C1 segment of cervical spinal cord (tissue), 14 donors: ENCODE results near the gene CHIA.

ENCODE experiments used
- DNase-seq, 14 donors: peaks; one replicate each; lab custom pipeline; 2025; lab: John Stamatoyannopoulos, UW

CHIA gene

GRCh38 chr1:111364690-111365089, 74.0 kb downstream of the CHIA start:
- no peak for DNase-seq

GRCh38 chr1:111366256-111366655, 75.6 kb downstream of the CHIA start:
- no peak for DNase-seq

- DNase-seq, result no peak
These were observed 78.5 kb downstream of the CHIA start for GRCh38 chr1:111369177-111369576.

- no peak for DNase-seq
These were observed 79.0 kb downstream of the CHIA start for GRCh38 chr1:111369645-111370044.
